ENCODE results near the gene JARID2.

The JARID2 gene

GRCh38 chr6:15257357-15258132 lies 11.7 kb downstream of the JARID2 start:
- POLR2A ChIA-PET (ENCODE audit: low non-redundant PET): no interaction called here
- CTCF ChIA-PET: no interaction called here
- no peak for DNase-seq (ENCODE audit: low spot score)
- H3K27ac ChIP-seq: no peak overlapping the region
- TF ChIP-seq, protein P1, sequence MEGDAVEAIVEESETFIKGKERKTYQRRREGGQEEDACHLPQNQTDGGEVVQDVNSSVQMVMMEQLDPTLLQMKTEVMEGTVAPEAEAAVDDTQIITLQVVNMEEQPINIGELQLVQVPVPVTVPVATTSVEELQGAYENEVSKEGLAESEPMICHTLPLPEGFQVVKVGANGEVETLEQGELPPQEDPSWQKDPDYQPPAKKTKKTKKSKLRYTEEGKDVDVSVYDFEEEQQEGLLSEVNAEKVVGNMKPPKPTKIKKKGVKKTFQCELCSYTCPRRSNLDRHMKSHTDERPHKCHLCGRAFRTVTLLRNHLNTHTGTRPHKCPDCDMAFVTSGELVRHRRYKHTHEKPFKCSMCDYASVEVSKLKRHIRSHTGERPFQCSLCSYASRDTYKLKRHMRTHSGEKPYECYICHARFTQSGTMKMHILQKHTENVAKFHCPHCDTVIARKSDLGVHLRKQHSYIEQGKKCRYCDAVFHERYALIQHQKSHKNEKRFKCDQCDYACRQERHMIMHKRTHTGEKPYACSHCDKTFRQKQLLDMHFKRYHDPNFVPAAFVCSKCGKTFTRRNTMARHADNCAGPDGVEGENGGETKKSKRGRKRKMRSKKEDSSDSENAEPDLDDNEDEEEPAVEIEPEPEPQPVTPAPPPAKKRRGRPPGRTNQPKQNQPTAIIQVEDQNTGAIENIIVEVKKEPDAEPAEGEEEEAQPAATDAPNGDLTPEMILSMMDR (conservative IDR thresholded peaks at IDR 0.05; ENCODE audit: low read depth): no peak

- no peak overlapping the region for H3K27ac ChIP-seq
- CTCF ChIA-PET: interaction anchor here (0.7 kb wide), 1 partner anchor 181 kb away, joined by 3 read pairs; no protein-coding TSS in a partner anchor
Measured at GRCh38 chr6:15259766-15260098, 13.9 kb downstream of the JARID2 start.

DNA sequence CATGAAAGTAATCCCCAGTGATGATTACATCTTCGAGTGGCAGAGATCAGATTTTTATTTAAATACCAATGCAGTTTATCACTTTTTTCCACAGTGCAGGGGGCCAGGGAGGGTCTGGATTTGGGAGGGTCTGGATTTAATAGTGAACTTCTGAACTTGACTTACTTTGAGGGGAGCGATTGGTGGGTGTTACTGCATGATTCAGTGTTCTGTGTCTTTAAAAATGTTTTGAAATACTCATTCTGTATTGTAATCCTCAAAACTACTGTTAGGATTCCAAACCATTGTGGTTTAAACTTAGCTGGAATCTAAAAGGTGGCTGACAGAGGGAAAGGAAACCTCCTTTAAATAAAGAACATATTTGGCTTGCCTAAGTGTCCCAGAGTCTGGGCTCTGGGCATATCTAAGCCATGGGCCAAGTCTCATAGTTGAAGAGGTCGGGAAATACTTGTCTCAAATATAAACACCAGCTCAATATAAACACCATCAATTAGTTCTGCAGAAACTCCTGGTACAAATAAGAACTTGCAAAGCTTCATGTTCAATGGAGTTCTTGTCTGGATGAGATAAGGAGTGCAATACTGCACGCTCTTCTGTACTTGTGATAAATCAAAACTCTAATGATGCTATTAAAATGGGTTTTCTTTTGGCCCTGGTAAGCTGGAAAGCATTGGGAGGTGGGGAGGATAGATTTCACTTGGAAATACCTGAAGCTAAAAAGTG lies 14.4 kb downstream of the JARID2 start:
- POLR2A ChIA-PET (ENCODE audit: low non-redundant PET): no interaction called here
- no peak for DNase-seq (ENCODE audit: low spot score)
- CTCF ChIA-PET: no interaction called here
- no peak overlapping the region for H3K27ac ChIP-seq
- TF ChIP-seq, protein P1 (conservative IDR thresholded peaks at IDR 0.05; ENCODE audit: low read depth): no peak

More at GRCh38 chr6:15259766-15260098, 13.9 kb downstream of the JARID2 start:
- POLR2A ChIA-PET (ENCODE audit: low non-redundant PET): no interaction called here
- DNase-seq (ENCODE audit: low spot score): no peak
- TF ChIP-seq, protein P1 (conservative IDR thresholded peaks at IDR 0.05; ENCODE audit: low read depth): no peak

GRCh38 chr6:15263780-15264374 lies 18.0 kb downstream of the JARID2 start:
- TF ChIP-seq, protein P1 (conservative IDR thresholded peaks at IDR 0.05; ENCODE audit: low read depth): no peak
- CTCF ChIA-PET: interaction anchor here (0.6 kb wide), 1 partner anchor 16 kb away, joined by 3 read pairs; no protein-coding TSS in a partner anchor
- H3K27ac ChIP-seq: no peak overlapping the region
- DNase-seq (ENCODE audit: low spot score): no peak
- POLR2A ChIA-PET (ENCODE audit: low non-redundant PET): no interaction called here

- no peak overlapping the region for H3K27ac ChIP-seq
- ChIA-PET CTCF (interaction anchor here (1.1 kb wide), 1 partner anchor 43 kb away, joined by 3 read pairs; no protein-coding TSS in a partner anchor), POLR2A (ENCODE audit: low non-redundant PET) (no interaction called here)
- DNase-seq (ENCODE audit: low spot score): no peak
- TF ChIP-seq, protein P1 (conservative IDR thresholded peaks at IDR 0.05; ENCODE audit: low read depth): no peak
Measured at GRCh38 chr6:15264412-15264811, 18.5 kb downstream of the JARID2 start.

Data from RWPE1 (cell line).